ENCODE measurements around the gene CDK5R1. TPM values are rescaled to one million over a fixed set of nuclear protein-coding genes. Genes with fewer than 3 reads are reported as not detected.
"Not testable (repeated sequence)": the region's sequence is repeated elsewhere in the genome, so short reads cannot be mapped to it uniquely, and the experiment has no call there.

The CDK5R1 gene
- total RNA-seq, 4 donors from 2014 or later = 0.78 to 1.5 (median 1.0) TPM

DNA sequence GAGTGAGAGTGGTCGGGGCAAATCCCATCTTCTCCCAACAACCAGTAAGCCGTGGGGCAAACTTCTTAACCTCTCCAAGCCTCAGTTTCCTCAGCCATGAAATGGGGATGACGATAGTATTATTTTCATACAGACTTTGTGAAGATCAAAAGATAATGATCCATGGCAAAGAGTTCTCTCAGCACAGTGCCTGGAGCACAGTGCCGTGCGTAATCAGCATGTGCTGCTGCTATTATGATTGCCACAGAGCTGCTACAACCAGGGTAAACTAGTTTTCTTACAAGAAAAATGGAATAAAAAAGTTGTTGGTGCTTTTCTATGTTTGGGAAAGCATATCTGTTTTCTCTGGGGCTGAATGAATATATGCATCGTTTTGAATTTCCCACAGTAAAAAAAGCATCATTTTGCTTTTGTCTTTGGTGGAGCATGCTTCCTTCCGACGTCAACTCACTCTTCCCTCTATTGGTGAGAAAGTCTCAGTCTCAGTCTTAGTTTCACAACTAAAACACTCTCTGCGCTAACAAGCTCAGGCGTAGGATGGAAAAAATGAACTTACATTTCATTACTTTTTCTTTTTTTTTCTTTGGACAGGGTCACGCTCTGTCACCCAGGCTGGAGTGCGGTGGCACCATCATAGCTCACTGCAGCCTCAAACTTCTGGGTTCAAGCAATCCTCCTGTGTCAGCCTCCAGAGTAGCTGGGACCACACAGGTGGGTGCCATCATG, 37.2 kb downstream of the CDK5R1 start:
- no peak for DNase-seq (ENCODE audit: low spot score in 2 of 2)
- H3K4me3 ChIP-seq = no peak overlapping the region
- peaks cover 0 to 5% (median 0%) of the 10 kb centered on the region in 3 donors for H3K36me3 ChIP-seq
- no peaks in the 10 kb centered on the region for H3K9me3 ChIP-seq
- no peak for TF ChIP-seq POLR2A (IDR thresholded peaks at IDR 0.05)
- 81 to 84% methylated on average over 12 of the region's 12 CpGs for WGBS, 2 donors
- H3K4me1 ChIP-seq = peaks cover 0 to 14% (median 7%) of the 10 kb centered on the region in 4 donors
- H3K27ac ChIP-seq = no peak overlapping the region
- H3K27me3 ChIP-seq = no peaks in the 10 kb centered on the region

DNA sequence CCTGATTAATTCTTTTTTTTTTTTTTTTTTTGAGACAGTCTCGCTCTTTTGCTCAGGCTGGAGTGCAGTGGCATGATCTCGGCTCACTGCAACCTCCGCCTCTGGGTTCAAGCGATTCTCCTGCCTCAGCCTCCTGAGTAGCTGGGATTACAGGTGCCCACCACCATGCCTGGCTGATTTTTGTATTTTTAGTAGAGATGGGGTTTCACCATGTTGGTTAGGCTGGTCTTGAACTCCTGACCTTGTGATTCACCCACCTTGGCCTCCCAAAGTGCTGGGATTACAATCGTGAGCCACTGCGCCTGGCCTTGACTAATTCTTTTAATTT, 37.7 kb downstream of the CDK5R1 start:
- not testable (repeated sequence) for H3K9me3 ChIP-seq; H3K27me3 ChIP-seq; DNase-seq (ENCODE audit: low spot score in 2 of 2); H3K36me3 ChIP-seq; H3K4me3 ChIP-seq; H3K27ac ChIP-seq
- WGBS, 2 donors = 98% methylated on average over 6 of the region's 6 CpGs
- H3K4me1 ChIP-seq = peaks cover 0 to 12% (median 6%) of the 10 kb centered on the region in 4 donors

DNA sequence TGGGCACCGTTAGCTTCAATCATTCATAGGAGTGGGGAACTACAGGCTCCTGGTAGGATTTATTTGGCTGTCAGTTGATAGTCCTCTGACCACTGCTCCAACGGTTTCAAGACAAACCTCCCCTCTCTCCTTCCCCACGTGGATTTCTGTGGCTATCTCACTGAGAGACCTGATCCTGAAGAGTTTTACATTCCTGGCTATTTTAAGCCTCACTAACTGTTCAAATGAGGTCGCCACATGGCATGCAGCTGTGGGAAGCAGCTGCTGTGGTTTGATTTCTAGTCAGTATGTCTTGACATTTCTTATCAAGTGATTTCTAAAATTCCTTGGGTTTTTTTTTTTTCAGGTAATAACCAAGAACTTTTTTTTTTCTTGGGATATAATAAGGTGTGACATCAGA, 38.3 kb downstream of the CDK5R1 start:
- H3K27me3 ChIP-seq = no peaks in the 10 kb centered on the region
- TF ChIP-seq POLR2A (IDR thresholded peaks at IDR 0.05) (no peak), EP300 (IDR thresholded peaks at IDR 0.05) (no peak)
- TF ChIP-seq, protein P1, sequence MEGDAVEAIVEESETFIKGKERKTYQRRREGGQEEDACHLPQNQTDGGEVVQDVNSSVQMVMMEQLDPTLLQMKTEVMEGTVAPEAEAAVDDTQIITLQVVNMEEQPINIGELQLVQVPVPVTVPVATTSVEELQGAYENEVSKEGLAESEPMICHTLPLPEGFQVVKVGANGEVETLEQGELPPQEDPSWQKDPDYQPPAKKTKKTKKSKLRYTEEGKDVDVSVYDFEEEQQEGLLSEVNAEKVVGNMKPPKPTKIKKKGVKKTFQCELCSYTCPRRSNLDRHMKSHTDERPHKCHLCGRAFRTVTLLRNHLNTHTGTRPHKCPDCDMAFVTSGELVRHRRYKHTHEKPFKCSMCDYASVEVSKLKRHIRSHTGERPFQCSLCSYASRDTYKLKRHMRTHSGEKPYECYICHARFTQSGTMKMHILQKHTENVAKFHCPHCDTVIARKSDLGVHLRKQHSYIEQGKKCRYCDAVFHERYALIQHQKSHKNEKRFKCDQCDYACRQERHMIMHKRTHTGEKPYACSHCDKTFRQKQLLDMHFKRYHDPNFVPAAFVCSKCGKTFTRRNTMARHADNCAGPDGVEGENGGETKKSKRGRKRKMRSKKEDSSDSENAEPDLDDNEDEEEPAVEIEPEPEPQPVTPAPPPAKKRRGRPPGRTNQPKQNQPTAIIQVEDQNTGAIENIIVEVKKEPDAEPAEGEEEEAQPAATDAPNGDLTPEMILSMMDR (IDR thresholded peaks at IDR 0.05) = no peak
- H3K36me3 ChIP-seq = peaks cover 0 to 5% (median 0%) of the 10 kb centered on the region in 3 donors
- H3K27ac ChIP-seq = no peak overlapping the region
- DNase-seq (ENCODE audit: low spot score in 2 of 2) = no peak
- H3K9me3 ChIP-seq = no peaks in the 10 kb centered on the region
- 34 to 45% methylated on average over 4 of the region's 4 CpGs for WGBS, 2 donors
- H3K4me3 ChIP-seq = no peak overlapping the region
- H3K4me1 ChIP-seq = peaks cover 0 to 6% (median 3%) of the 10 kb centered on the region in 4 donors

DNA sequence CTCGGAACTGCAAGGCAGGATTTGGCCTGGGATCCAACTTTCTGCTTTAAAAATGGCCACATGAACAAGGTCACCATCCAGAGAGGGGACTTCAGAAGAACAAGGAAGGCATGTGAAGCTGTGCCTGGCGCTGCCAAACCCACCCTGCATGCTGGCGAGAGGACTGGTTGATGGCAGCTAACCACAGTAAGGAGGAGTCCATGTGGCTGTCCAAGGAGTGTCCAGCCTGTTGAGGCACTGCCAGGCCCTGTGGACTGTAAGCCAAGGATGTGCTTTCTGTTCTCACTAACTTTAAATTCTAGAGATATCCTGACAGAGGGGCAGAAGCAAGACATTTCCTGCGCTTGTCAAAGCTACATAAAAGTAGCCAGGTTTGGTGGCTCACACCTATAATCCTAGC, 40.4 kb downstream of the CDK5R1 start:
- TF ChIP-seq, protein P1 (IDR thresholded peaks at IDR 0.05) = no peak
- TF ChIP-seq POLR2A (IDR thresholded peaks at IDR 0.05) (no peak), EP300 (IDR thresholded peaks at IDR 0.05) (no peak)
- DNase-seq (ENCODE audit: low spot score in 2 of 2) = no peak
- 87 to 96% methylated on average over 4 of the region's 4 CpGs for WGBS, 2 donors

DNA sequence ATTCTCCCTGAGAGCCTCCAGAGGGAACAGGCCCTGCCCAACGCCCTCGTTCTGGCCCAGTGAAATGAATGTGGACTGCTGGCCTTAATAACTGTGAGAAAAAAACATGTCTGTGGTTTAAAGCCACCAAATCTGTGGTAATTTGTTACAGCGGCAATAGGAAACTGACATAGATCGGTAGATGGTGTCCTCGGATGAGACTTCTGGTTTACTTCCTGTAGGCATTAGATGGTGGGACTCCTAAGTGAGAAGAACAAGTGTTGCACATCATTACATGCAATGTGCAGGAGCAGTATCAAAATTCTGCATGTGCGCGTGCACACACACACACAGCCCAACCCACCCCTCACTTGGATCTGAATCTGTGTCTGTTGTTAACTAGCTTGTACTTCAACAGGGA, 42.0 kb downstream of the CDK5R1 start:
- Histone ChIP-seq H3K27me3 (no peaks in the 10 kb centered on the region), H3K9me3 (no peaks in the 10 kb centered on the region), H3K4me3 (no peak overlapping the region), H3K4me1 (no peaks in the 10 kb centered on the region), H3K36me3 (peaks cover 0 to 5% (median 0%) of the 10 kb centered on the region in 3 donors), H3K27ac (no peak overlapping the region)
- no peak for DNase-seq (ENCODE audit: low spot score in 2 of 2)
- no peak for TF ChIP-seq EP300 (IDR thresholded peaks at IDR 0.05)
- 79 to 84% methylated on average over 7 of the region's 7 CpGs for WGBS, 2 donors

More for the DNA sequence above, 40.4 kb downstream of the CDK5R1 start:
- Histone ChIP-seq H3K27me3 (no peaks in the 10 kb centered on the region), H3K36me3 (peaks cover 0 to 5% (median 0%) of the 10 kb centered on the region in 3 donors), H3K9me3 (no peaks in the 10 kb centered on the region), H3K4me3 (no peak overlapping the region), H3K27ac (no peak overlapping the region), H3K4me1 (no peaks in the 10 kb centered on the region)

- Histone ChIP-seq H3K4me1 (no peaks in the 10 kb centered on the region), H3K9me3 (no peaks in the 10 kb centered on the region), H3K27me3 (no peaks in the 10 kb centered on the region), H3K36me3 (peaks cover 0 to 5% (median 0%) of the 10 kb centered on the region in 3 donors), H3K4me3 (no peak overlapping the region), H3K27ac (no peak overlapping the region)
- no peak for DNase-seq (ENCODE audit: low spot score in 2 of 2)
- WGBS, 2 donors = 58 to 65% methylated on average over 10 of the region's 10 CpGs
- TF ChIP-seq, protein P1 (IDR thresholded peaks at IDR 0.05) = no peak
- no peak for TF ChIP-seq EP300 (IDR thresholded peaks at IDR 0.05)
Measured at GRCh38 chr17:32529604-32530003, 42.8 kb downstream of the CDK5R1 start.
